ENCODE measurements around the gene RAB20. TPM values are rescaled to one million over a fixed set of nuclear protein-coding genes. Genes with fewer than 3 reads are reported as not detected.

Gene RAB20
- total RNA-seq, 1 experiment from 2014 or later = 19.3 TPM

DNA sequence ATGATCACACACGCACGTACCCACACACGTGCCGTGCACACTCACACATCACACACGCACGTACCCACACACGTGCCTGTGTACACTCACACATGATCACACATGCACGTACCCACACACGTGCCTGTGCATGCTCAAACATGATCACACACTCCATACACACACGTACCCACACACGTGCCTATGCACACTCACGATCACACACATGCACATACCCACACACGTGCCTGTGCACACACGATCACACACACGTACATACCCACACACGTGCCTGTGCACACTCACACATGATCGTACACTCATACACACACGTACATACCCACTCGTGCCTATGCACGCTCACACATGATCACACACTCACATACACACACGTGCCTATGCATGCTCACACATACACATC is 86.8 kb downstream of the RAB20 start:
- Histone ChIP-seq H3K4me1 (replicated peaks) (no peaks in the 10 kb centered on the region), H3K9me3 (replicated peaks) (no peaks in the 10 kb centered on the region), H3K27ac (no peak overlapping the region), H3K36me3 (peaks cover 76% of the 10 kb centered on the region), H3K4me3 (no peak overlapping the region), H3K27me3 (replicated peaks) (no peaks in the 10 kb centered on the region)
- no peak for DNase-seq (ENCODE audit: low read depth in 1 of 2, low spot score in 2 of 2)

Other genes with a start within 250 kb of the RAB20 start
- gene NAXD, start 53.8 kb upstream of the RAB20 start, total RNA-seq (2014; rRNA removed; shearing (Covaris generic)) = 108 and 124 TPM in 2 replicates
- gene CARS2, start 144.4 kb upstream of the RAB20 start, total RNA-seq (2014; rRNA removed; shearing (Covaris generic)) = 250 and 360 TPM in 2 replicates
- gene ING1, start 152.0 kb upstream of the RAB20 start, total RNA-seq (2014; rRNA removed; shearing (Covaris generic)) = 42.7 and 76.0 TPM in 2 replicates

Data from SJSA1 (cell line).